ENCODE data around the gene POU2F2.

- TF ChIP-seq POLR2A (IDR thresholded peaks at IDR 0.05) (no peak), CTCF (IDR thresholded peaks at IDR 0.05) (no peak)
Observed at GRCh38 chr19:42093926-42094325, 38.3 kb downstream of the POU2F2 start.

All from adrenal gland (tissue), 5 donors.